LoVo (cell line): ENCODE measurements around the gene SYT14.
"Not testable (repeated sequence)": the region's sequence is repeated elsewhere in the genome, so short reads cannot be mapped to it uniquely, and the experiment has no call there.

Experiments
- DNase-seq: peaks from one replicate; pipeline ENCODE4 v3.0.0-alpha.2; 2016; ENCODE audit warnings: low spot score

Gene SYT14

GRCh38 chr1:209937996-209938959 lies at the start of gene SYT14:
Gene SYT14 (plus strand): TSS chr1:209938217. CDS start chr1:209938265, 48 bp downstream.
- no peak for DNase-seq

- not testable (repeated sequence) for DNase-seq
These were observed 49.5 kb upstream of the SYT14 start for GRCh38 chr1:209888291-209889076.

GRCh38 chr1:209889077-209889418 lies 49.0 kb upstream of the SYT14 start:
- no peak for DNase-seq

- DNase-seq, result no peak
These were observed 47.2 kb upstream of the SYT14 start for GRCh38 chr1:209890641-209891330.

- DNase-seq, result no peak
These were observed 44.3 kb upstream of the SYT14 start for GRCh38 chr1:209893751-209894150.

- no peak for DNase-seq
These were observed 42.3 kb upstream of the SYT14 start for GRCh38 chr1:209895709-209896108.

GRCh38 chr1:209896346-209896745 lies 41.7 kb upstream of the SYT14 start:
- DNase-seq, result no peak

- not testable (repeated sequence) for DNase-seq
These were observed 39.7 kb upstream of the SYT14 start for GRCh38 chr1:209898271-209898670.

GRCh38 chr1:209898851-209899250 lies 39.2 kb upstream of the SYT14 start:
- not testable (repeated sequence) for DNase-seq

GRCh38 chr1:209899948-209900347 lies 38.1 kb upstream of the SYT14 start:
- DNase-seq, result no peak

- no peak for DNase-seq
These were observed 37.3 kb upstream of the SYT14 start for GRCh38 chr1:209900734-209901133.

- no peak for DNase-seq
These were observed 36.8 kb upstream of the SYT14 start for GRCh38 chr1:209901211-209901610.

- DNase-seq, result not testable (repeated sequence)
These were observed 33.2 kb upstream of the SYT14 start for GRCh38 chr1:209904774-209905173.

GRCh38 chr1:209911746-209912145 lies 26.3 kb upstream of the SYT14 start:
- no peak for DNase-seq

GRCh38 chr1:209912306-209912705 lies 25.7 kb upstream of the SYT14 start:
- no peak for DNase-seq

GRCh38 chr1:209919637-209920036 lies 18.4 kb upstream of the SYT14 start:
- DNase-seq, result not testable (repeated sequence)

- no peak for DNase-seq
These were observed 17.2 kb upstream of the SYT14 start for GRCh38 chr1:209920844-209921243.

GRCh38 chr1:209924390-209924789 lies 13.6 kb upstream of the SYT14 start:
- no peak for DNase-seq

- no peak for DNase-seq
These were observed 12.0 kb upstream of the SYT14 start for GRCh38 chr1:209926045-209926444.

GRCh38 chr1:209927466-209927865 lies 10.6 kb upstream of the SYT14 start:
- no peak for DNase-seq

- DNase-seq, result no peak
These were observed 8.3 kb upstream of the SYT14 start for GRCh38 chr1:209929751-209930150.

- DNase-seq, result no peak
These were observed 6.9 kb upstream of the SYT14 start for GRCh38 chr1:209931141-209931540.
